ENCODE measurements around the gene MT1F.
"Not testable (repeated sequence)": the region's sequence is repeated elsewhere in the genome, so short reads cannot be mapped to it uniquely, and the experiment has no call there.

The MT1F gene

GRCh38 chr16:56645838-56646237 lies 11.9 kb upstream of the MT1F start:
- DNase-seq: no peak

DNA sequence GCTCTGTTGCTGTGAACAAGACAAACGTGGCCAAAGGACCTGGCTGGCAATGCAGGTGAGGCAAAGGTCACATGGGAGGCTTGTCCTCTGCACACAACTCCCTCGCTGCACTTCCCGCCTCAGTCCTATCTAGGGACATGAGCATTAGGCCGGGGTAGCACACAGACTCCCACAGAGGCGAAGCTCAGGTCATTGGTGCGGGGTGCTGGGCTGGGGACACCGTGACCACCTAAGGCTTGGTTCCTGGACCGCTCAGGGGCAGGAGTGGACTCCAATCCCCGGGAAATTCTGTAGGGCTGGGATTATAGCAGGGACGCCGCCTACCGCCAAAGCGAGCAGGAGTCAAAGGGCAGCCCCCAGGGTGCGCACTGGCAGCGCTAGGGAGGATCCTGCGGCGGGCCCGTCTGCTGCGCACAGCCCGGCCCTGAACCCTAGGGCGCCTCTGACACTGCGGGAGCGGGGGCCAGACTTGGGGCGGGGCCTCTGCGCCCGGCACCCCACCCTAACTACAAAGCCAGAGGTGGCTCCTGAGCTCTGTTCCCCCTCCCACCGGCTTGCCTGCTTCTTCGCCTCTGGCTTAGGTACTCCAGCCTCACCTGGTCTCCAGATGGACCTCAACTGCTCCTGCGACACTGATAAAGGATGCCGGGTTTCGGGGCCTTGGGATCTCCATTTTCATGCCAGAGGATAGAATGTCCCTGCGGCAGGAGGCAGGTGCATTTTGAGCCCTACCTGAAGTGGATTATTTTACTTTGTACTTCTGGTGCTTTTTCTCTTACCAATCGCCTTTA lies 9.9 kb upstream of the MT1F start:
- DNase-seq: no peak

DNA sequence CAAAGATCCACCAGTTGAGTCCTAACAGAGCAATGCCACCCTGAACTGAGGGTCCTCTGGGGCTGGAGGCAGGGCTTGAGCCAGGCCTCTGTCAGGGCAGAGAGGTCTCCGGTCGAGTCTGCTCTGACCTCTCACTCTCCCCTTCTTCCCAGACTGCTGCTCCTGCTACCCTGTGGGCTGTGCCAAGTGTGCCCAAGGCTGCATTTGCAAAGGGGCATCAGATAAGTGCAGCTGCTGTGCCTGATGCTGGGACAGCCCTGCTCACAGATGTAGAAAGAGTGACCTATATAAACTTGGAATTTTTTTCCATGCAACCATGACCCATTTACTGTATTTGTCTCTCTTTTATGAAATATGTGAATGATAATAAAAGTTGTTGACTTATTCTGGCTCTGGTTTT lies 8.5 kb upstream of the MT1F start:
- no peak for DNase-seq

DNA sequence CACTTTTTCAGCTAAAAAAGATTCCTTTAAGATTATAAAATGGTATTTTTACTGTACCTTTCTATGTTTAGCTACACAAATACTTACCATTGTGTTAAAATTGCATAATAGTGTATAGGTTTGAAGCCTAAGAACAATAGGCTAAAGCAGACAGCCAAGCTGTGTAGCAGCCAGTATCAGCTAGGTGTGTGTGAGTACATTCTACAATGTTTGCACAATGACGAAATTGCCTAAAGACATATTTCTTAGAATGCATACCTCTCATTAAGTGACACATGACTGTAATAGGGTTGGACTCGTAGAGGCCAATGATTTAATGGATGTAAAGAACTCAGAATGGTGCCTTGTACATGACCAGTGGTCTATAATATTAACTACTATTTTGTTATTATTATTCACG lies 7.9 kb upstream of the MT1F start:
- no peak for DNase-seq

DNA sequence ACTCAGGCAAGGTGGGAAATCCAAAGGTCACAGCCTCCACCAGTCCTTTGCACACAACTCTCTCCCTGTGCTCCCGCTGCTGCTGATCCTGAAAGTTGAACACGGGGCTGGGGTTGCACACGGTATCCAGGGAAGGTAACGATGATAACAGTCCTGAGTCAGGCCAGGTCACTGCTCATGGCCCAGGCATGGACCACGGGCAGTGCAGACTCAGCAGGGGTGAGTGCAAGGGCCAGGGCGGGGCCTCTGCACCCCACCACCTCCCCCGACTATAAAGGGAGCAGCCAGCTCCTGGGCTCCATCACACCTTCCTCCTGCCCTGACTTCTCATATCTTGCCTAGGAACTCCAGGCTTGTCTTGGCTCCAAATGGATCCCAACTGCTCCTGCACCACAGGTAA lies 6.2 kb upstream of the MT1F start, which contains the start of gene MT1B:
Gene MT1B, plus strand, starts transcription at position 301 of the 400 bp plus-strand sequence. Its CDS starts 68 bp downstream, at position 369.
- DNase-seq: no peak

DNA sequence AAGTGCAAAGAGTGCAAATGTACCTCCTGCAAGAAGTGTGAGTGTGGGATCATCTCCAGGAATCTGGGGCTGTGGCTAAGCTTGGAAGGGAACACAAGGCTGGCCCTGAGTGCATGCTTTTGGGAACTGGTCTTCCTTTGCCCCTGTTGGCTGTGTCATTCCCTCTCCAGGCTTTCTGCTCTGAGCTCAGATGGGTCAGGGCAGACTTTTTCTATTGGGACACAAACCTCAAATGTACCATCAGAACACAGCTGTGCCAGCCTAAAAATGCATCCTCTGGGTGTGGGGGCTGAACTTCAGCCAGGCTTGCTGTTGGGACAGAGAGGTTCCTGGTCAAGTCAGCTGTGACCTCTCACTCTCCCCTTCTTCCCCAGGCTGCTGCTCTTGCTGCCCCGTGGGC lies 5.2 kb upstream of the MT1F start:
- DNase-seq: no peak

GRCh38 chr16:56653218-56653617 lies 4.5 kb upstream of the MT1F start:
- no peak for DNase-seq

- no peak for DNase-seq
These were observed 642 bp downstream of the MT1F start for GRCh38 chr16:56658327-56658875.

- no peak for DNase-seq
These were observed 4.9 kb downstream of the MT1F start for GRCh38 chr16:56662357-56663354.

DNA sequence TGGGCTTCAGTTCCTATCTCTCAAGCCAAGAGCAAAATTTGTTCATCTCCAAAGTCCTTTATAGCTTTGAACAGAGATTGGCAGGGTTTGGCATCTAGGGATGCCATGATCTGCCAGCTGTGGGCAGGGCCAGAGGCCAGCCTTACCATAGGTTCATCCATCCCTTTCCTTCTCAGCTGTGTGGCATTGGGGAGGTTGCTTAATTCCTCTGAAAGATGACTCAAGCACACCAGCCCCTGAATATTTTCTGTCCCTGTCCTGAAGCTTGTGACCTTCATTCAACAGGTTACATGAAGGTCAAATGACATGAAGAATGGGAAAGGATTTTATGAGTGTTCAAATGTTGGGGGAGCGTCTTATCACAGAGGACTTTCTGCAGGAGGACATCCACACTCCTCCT lies 6.7 kb downstream of the MT1F start:
- no peak for DNase-seq

GRCh38 chr16:56665286-56666261 lies 7.8 kb downstream of the MT1F start:
- not testable (repeated sequence) for DNase-seq

DNA sequence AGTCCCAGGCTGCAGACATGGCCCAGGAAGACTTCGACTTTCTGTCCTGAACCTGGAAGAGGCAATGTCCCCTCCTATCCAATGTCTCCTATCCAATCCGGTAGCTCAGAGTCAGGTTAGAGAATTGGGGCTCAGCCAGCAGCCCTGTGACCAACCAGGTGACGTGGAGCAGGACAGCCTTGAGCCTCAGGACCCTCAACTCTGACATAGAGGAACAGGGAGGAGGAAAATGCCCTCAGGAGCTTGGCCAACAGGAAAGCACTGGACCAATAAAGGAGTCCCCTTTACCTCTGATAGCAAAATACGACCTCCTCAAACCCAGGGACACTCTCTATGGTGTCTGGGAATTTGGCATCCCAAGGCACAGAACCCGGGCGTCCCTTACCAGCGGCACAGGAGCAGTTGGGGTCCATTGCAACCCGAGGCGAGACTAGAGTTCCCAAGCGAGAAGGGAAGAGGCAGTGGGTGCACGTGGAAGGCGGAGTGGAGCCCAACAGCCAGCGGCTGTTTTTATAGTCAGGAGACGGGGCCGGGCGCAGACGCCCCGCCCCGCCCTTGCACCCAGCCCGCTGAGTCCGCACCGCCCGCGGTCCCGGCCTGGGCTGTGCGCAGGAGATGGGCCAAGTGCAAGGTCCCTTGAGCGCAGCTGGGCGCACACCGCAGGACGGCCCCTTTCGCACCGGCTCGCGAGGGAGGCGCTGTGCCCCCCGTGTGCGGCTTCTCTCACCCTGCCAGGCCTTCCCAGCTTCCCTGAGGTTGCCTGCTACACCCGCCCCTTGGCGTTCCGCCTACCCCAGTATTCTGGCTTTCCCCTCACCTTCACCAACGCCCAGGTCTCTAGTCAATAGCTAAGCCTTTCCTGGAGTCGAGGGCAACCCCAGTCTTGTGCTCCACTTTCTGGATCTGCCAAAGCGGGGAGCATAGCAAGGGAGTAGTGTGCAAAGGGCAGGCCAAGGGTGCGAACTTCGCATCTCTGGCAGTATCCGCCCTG lies 10.1 kb downstream of the MT1F start, which contains the start of gene MT1G:
Gene MT1G, minus strand, starts transcription at position 485 of the 991 bp plus-strand sequence. Its CDS starts 72 bp downstream, at position 413.
- DNase-seq: no peak

- DNase-seq: no peak
These were observed 11.5 kb downstream of the MT1F start, which contains the start of gene MT1H for GRCh38 chr16:56669005-56669839. Gene MT1H, plus strand, starts transcription at chr16:56669814. Its CDS starts 71 bp downstream, at chr16:56669885.

- DNase-seq: no peak
These were observed 12.3 kb downstream of the MT1F start for GRCh38 chr16:56669840-56670619.

- no peak for DNase-seq
These were observed 12.8 kb downstream of the MT1F start for GRCh38 chr16:56670620-56670934.

- DNase-seq: not testable (repeated sequence)
These were observed 13.9 kb downstream of the MT1F start for GRCh38 chr16:56671691-56672090.

DNA sequence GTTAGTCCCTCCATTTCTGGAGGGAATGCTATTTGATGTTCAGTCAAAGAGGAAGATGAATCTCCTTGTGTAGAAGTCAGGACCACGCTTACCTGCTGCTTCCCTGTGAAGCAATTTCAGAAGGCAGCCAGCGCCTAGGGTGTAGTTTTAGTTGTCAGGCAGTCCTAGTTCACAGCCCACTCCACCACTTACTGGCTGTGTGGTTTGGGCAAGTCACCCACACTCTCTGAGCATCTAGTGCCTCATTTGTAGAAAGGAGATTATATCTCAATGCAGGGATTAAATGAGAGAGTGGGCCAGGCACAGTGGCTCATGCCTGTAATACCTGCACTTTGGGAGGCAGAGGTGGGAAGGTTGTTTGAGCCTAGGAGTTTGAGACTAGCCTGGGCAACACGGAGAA lies 14.4 kb downstream of the MT1F start:
- DNase-seq: not testable (repeated sequence)

DNA sequence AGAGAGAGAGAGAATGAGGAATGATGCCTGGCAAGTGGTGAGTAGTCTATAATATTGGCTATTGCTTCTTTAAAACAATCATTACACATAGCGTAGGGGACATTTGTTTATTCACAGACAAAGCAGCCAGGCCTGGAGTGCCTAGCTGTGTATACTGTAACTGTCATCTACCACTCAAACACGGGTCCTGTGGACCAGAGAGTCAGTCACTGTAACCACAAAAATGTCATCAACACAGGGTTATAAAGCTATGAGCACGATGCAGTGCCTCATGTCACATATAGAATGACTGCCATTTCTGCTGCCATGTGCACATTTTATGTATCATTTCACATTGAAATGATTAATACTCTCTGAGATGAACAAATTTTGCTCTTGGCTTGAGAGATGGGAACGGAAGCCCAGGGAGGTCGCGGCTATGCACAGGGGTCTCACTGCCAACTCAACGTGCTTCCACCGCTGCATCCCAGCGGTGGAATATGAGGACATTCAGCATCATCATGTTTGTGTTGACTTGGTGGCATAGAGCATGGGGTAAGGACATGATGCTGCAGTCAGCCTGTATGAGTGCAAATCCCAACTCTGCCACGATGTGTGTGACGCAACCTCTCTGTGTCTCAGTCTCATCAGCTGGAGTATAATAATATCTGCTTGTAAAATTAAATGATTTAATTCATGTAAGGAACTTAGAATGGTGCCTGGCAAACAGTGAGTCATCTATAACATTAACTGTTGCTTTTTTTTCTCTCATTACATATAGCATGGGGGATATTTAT lies 15.2 kb downstream of the MT1F start:
- no peak for DNase-seq
